Right lobe of liver (tissue), 6 donors: ENCODE results near the gene DBX2. TPM values are rescaled to one million over a fixed set of nuclear protein-coding genes. Genes with fewer than 3 reads are reported as not detected.

Source experiments
- ATAC-seq, 4 donors: fragments of 200-7000 bp; cut with Tn5 transposase; one replicate each; pipeline ENCODE4 v1.9.1; 2020; ENCODE audit warnings: mild to moderate bottlenecking in 4 of 4, moderate library complexity in 4 of 4
- DNase-seq, 3 donors: peaks; one replicate each; pipeline ENCODE4 v3.0.0-alpha.2; 2020
- H3K27ac ChIP-seq, 3 donors: fragments of 200-600 bp; one replicate each; pipeline ENCODE4 v1.8.0; 2022
- H3K27me3 ChIP-seq, 2 donors: fragments of 200-600 bp; one replicate each; pipeline ENCODE4 v1.8.0; 2022
- H3K36me3 ChIP-seq, 4 donors: fragments of 200-600 bp; sonication (generic) in 1 of 4; one replicate each; pipeline versions ENCODE4 v1.5.1 to v1.8.0; 2017 to 2022; ENCODE audit warnings: control low read depth in 1 of 4
- H3K4me1 ChIP-seq, 4 donors: fragments of 200-600 bp; sonication (generic) in 1 of 4; one replicate each; pipeline versions ENCODE4 v1.5.1 to v1.8.0; 2017 to 2022; ENCODE audit warnings: control low read depth in 1 of 4
- H3K4me3 ChIP-seq, 3 donors: fragments of 200-600 bp; one replicate each; pipeline ENCODE4 v1.8.0; 2022
- H3K9me3 ChIP-seq, 4 donors: fragments of 200-600 bp; sonication (generic) in 1 of 4; one replicate each; pipeline versions ENCODE4 v1.5.1 to v1.8.0; 2017 to 2022; ENCODE audit warnings: control low read depth in 1 of 4
- POLR2A ChIP-seq: fragments of 450-650 bp; IDR thresholded peaks from one replicate; pipeline ENCODE4 v1.6.1; 2017; ENCODE audit warnings: antibody characterized with exemption, mild to moderate bottlenecking
- WGBS: methylation state at CpG from one replicate; pipeline ENCODE4 v1.1.6; 2018; ENCODE audit warnings: low coverage, low lambda C conversion rate; ENCODE audit not compliant: insufficient coverage; ENCODE audit errors: missing lambda C conversion rate; 5-methylcytosine and 5-hydroxymethylcytosine counted together
- intact Hi-C, 2 donors: fragments of 100-400 bp; cut with DNase I; formaldehyde crosslinking; loops; one replicate each; pipeline versions ENCODE4 v1.11.2 to v1.14.1; 2022
- total RNA-seq, 6 experiments: library from RNA; depleted of rRNA in 2 of 6; stranded (reverse); fragments of >200 nt in 2 of 6; fragmentation: NEBNext Ultra II Directional in 3 of 6; extraction: Animal tissue kit (Norgen Biotek cat#: 25700) in 3 of 6; gene quantifications; one replicate each; pipeline versions ENCODE4 v1.1.0 to v1.2.4, GENCODE V29; 2016 to 2023
- TF ChIP-seq, protein P1 (sequence below), 4 donors: fragments of 200-600 bp in 3 of 4; fragments of 450-650 bp in 1 of 4; IDR thresholded peaks; one replicate each; pipeline versions ENCODE4 v1.5.1 to v1.8.0; 2016 to 2022; ENCODE audit warnings: antibody characterized with exemption in 4 of 4, mild to moderate bottlenecking in 2 of 4
- donor health status: DM: no; HTN: yes; CAD: no.
- donor health status: DM: no; HTN: no; CAD: no.
- donor health status: DM: no; HTN: no; CAD: no.
- donor health status: DM: no; HTN: yes; CAD: no.
- donor health status: DM: no; HTN: yes; CAD: no.

DBX2 gene
- total RNA-seq, 6 experiments from 2014 or later: not detected

DNA sequence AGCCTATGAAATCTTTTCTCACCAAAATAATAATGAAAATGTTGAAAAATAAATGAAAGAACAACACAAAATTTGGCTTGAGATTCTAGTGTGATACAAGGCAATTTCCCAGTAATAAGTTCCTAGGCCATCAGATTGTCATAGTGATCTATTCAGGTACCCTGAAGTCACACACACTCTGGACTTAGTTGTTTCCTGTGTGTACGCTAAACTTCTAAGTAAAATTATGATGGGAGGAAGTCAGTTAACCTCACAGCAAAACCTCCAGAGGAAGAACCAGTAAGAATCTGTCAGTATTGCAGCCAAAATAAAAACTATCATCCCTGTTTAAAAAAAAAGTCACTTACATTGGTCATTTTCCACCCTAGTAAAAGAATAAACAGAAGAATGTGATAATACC, 81.9 kb downstream of the DBX2 start:
- Histone ChIP-seq H3K36me3 (no peaks in the 10 kb centered on the region), H3K9me3 (no peaks in the 10 kb centered on the region), H3K4me1 (no peaks in the 10 kb centered on the region), H3K4me3 (no peak overlapping the region), H3K27me3 (no peaks in the 10 kb centered on the region), H3K27ac (no peak overlapping the region)
- TF ChIP-seq, protein P1, sequence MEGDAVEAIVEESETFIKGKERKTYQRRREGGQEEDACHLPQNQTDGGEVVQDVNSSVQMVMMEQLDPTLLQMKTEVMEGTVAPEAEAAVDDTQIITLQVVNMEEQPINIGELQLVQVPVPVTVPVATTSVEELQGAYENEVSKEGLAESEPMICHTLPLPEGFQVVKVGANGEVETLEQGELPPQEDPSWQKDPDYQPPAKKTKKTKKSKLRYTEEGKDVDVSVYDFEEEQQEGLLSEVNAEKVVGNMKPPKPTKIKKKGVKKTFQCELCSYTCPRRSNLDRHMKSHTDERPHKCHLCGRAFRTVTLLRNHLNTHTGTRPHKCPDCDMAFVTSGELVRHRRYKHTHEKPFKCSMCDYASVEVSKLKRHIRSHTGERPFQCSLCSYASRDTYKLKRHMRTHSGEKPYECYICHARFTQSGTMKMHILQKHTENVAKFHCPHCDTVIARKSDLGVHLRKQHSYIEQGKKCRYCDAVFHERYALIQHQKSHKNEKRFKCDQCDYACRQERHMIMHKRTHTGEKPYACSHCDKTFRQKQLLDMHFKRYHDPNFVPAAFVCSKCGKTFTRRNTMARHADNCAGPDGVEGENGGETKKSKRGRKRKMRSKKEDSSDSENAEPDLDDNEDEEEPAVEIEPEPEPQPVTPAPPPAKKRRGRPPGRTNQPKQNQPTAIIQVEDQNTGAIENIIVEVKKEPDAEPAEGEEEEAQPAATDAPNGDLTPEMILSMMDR (IDR thresholded peaks at IDR 0.05): no peak
- no peak for TF ChIP-seq POLR2A
- intact Hi-C loops: no loop called here
- DNase-seq (no peak), ATAC-seq (no peak)
- 20% methylated on average over 1 of the region's 1 CpG for WGBS

Other genes starting within 250 kb of the DBX2 start
- gene NELL2, start 174.8 kb downstream of the DBX2 start, total RNA-seq: under 1 TPM in 3 of 6 experiments, not detected in 3; 0.15 to 0.43 (median 0.43) TPM
- gene ANO6, start 165.0 kb upstream of the DBX2 start, total RNA-seq: 10 to 100 TPM; 41.8 to 78.5 (median 48.9) TPM